ENCODE data around the gene RNF44.

The RNF44 gene

GRCh38 chr5:176528301-176528700 is 8.9 kb downstream of the RNF44 start:
- Histone ChIP-seq H3K9me3 (ENCODE audit: insufficient read depth, low read length, severe bottlenecking) (no peaks in the 10 kb centered on the region), H3K36me3 (ENCODE audit: insufficient read depth, low read length) (peaks cover 58% of the 10 kb centered on the region), H3K79me2 (ENCODE audit: insufficient read depth, low read length) (peaks cover 24% of the 10 kb centered on the region), H4K20me1 (ENCODE audit: insufficient read depth, low read length) (peaks cover 41% of the 10 kb centered on the region), H3K4me2 (ENCODE audit: insufficient read depth, low read length) (no peak overlapping the region), H3K4me1 (ENCODE audit: insufficient read depth, low read length) (peaks cover 18% of the 10 kb centered on the region), H3K27me3 (ENCODE audit: insufficient read depth, low read length, poor library complexity) (no peaks in the 10 kb centered on the region), H3K27ac (ENCODE audit: low read length) (no peak overlapping the region), H2AFZ (ENCODE audit: low read depth, low read length) (no peak overlapping the region), H3K9ac (ENCODE audit: low read depth, low read length) (no peak overlapping the region), H3K4me3 (ENCODE audit: low read depth in 1 of 2, low read length in 2 of 2) (no peak overlapping the region)
- DNase-seq, result no peak
- ATAC-seq (ENCODE audit: insufficient read depth, low read depth), result no peak
- no peak for TF ChIP-seq EZH2 (IDR thresholded peaks at IDR 0.05; ENCODE audit: borderline replicate concordance, low read depth, low read length, severe bottlenecking)
- TF ChIP-seq, protein P1, sequence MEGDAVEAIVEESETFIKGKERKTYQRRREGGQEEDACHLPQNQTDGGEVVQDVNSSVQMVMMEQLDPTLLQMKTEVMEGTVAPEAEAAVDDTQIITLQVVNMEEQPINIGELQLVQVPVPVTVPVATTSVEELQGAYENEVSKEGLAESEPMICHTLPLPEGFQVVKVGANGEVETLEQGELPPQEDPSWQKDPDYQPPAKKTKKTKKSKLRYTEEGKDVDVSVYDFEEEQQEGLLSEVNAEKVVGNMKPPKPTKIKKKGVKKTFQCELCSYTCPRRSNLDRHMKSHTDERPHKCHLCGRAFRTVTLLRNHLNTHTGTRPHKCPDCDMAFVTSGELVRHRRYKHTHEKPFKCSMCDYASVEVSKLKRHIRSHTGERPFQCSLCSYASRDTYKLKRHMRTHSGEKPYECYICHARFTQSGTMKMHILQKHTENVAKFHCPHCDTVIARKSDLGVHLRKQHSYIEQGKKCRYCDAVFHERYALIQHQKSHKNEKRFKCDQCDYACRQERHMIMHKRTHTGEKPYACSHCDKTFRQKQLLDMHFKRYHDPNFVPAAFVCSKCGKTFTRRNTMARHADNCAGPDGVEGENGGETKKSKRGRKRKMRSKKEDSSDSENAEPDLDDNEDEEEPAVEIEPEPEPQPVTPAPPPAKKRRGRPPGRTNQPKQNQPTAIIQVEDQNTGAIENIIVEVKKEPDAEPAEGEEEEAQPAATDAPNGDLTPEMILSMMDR (IDR thresholded peaks at IDR 0.05; ENCODE audit: borderline replicate concordance, extremely low read depth, low read length, poor library complexity, severe bottlenecking), result no peak

GRCh38 chr5:176527246-176528222 is 9.7 kb downstream of the RNF44 start:
- H3K36me3 ChIP-seq (ENCODE audit: insufficient read depth, low read length), result peaks cover 51% of the 10 kb centered on the region
- no peak overlapping the region for H3K4me3 ChIP-seq (ENCODE audit: low read depth in 1 of 2, low read length in 2 of 2)
- no peak overlapping the region for H2AFZ ChIP-seq (ENCODE audit: low read depth, low read length)
- DNase-seq (no peak), ATAC-seq (ENCODE audit: insufficient read depth, low read depth) (no peak)
- TF ChIP-seq, protein P1 (IDR thresholded peaks at IDR 0.05; ENCODE audit: borderline replicate concordance, extremely low read depth, low read length, poor library complexity, severe bottlenecking), result no peak
- no peak for TF ChIP-seq EZH2 (IDR thresholded peaks at IDR 0.05; ENCODE audit: borderline replicate concordance, low read depth, low read length, severe bottlenecking)
- no peak overlapping the region for H3K9ac ChIP-seq (ENCODE audit: low read depth, low read length)
- H3K4me2 ChIP-seq (ENCODE audit: insufficient read depth, low read length), result no peak overlapping the region
- H4K20me1 ChIP-seq (ENCODE audit: insufficient read depth, low read length), result peaks cover 34% of the 10 kb centered on the region
- H3K27me3 ChIP-seq (ENCODE audit: insufficient read depth, low read length, poor library complexity), result no peaks in the 10 kb centered on the region
- no peak overlapping the region for H3K27ac ChIP-seq (ENCODE audit: low read length)
- peaks cover 16% of the 10 kb centered on the region for H3K79me2 ChIP-seq (ENCODE audit: insufficient read depth, low read length)
- peaks cover 10% of the 10 kb centered on the region for H3K4me1 ChIP-seq (ENCODE audit: insufficient read depth, low read length)
- H3K9me3 ChIP-seq (ENCODE audit: insufficient read depth, low read length, severe bottlenecking), result no peaks in the 10 kb centered on the region

DNA sequence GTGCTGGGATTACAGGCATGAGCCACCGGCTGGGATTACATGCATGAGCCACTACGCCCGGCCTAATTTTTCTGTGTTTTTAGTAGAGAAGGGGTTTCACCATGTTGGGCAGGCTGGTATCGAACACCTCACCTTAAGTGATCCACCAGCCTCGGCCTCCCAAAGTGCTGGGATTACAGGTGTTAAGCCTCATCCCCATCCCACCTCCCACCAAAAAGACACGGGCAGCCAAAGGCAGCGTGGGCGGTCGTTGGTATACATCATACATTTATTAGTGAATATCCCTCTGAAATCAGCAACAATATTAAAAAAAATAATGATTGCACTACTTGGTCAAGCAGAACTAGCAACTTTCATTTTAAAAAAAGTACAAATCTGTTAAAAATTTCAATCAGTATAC is 10.7 kb downstream of the RNF44 start:
- Histone ChIP-seq H3K27me3 (ENCODE audit: insufficient read depth, low read length, poor library complexity) (no peaks in the 10 kb centered on the region), H4K20me1 (ENCODE audit: insufficient read depth, low read length) (peaks cover 25% of the 10 kb centered on the region), H3K27ac (ENCODE audit: low read length) (no peak overlapping the region), H3K4me2 (ENCODE audit: insufficient read depth, low read length) (no peak overlapping the region), H3K79me2 (ENCODE audit: insufficient read depth, low read length) (peaks cover 5% of the 10 kb centered on the region), H3K9ac (ENCODE audit: low read depth, low read length) (no peak overlapping the region), H3K4me1 (ENCODE audit: insufficient read depth, low read length) (peaks cover 9% of the 10 kb centered on the region), H3K9me3 (ENCODE audit: insufficient read depth, low read length, severe bottlenecking) (no peaks in the 10 kb centered on the region), H3K4me3 (ENCODE audit: low read depth in 1 of 2, low read length in 2 of 2) (no peak overlapping the region), H2AFZ (ENCODE audit: low read depth, low read length) (no peak overlapping the region), H3K36me3 (ENCODE audit: insufficient read depth, low read length) (peaks cover 41% of the 10 kb centered on the region)
- DNase-seq (no peak), ATAC-seq (ENCODE audit: insufficient read depth, low read depth) (no peak)
- no peak for TF ChIP-seq EZH2 (IDR thresholded peaks at IDR 0.05; ENCODE audit: borderline replicate concordance, low read depth, low read length, severe bottlenecking)
- TF ChIP-seq, protein P1 (IDR thresholded peaks at IDR 0.05; ENCODE audit: borderline replicate concordance, extremely low read depth, low read length, poor library complexity, severe bottlenecking), result no peak
